Activated T-cell treated with anti-CD3 and anti-CD28 coated beads for 1 hour (primary cell): ENCODE results near the gene DCTD.

ENCODE experiments used
- DNase-seq: peaks from one replicate; pipeline ENCODE4 v3.0.0-alpha.2; 2020; ENCODE audit warnings: low read depth

DCTD gene

DNA sequence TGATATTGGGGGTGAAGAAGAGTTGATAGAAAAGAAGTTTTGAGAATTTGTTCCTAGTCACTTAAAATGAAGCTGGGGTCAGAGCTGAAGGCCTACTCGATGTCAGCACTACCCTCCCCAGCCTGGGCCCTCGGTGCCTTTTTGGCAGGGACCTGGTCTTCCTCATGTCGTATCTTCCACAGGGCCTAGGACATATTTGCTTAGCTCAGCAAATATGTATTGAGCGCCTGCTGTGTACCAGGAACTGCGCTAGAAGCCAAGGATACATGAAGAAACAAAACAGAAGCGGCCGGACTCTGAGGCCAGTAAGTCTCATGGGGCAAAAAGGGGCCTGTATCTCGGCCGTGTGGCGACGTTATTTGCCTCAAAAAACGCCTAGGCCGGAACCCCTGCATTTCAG, 44.3 kb downstream of the DCTD start:
- DNase-seq, result no peak

GRCh38 chr4:182871616-182872015, 45.6 kb downstream of the DCTD start:
- DNase-seq, result no peak

GRCh38 chr4:182869697-182870096, 47.5 kb downstream of the DCTD start:
- DNase-seq, result no peak

- DNase-seq, result no peak
These were observed 50.4 kb downstream of the DCTD start for GRCh38 chr4:182866746-182867145.

- no peak for DNase-seq
These were observed 53.7 kb downstream of the DCTD start for GRCh38 chr4:182863501-182863900.

- no peak for DNase-seq
These were observed 54.3 kb downstream of the DCTD start for GRCh38 chr4:182862921-182863320.

DNA sequence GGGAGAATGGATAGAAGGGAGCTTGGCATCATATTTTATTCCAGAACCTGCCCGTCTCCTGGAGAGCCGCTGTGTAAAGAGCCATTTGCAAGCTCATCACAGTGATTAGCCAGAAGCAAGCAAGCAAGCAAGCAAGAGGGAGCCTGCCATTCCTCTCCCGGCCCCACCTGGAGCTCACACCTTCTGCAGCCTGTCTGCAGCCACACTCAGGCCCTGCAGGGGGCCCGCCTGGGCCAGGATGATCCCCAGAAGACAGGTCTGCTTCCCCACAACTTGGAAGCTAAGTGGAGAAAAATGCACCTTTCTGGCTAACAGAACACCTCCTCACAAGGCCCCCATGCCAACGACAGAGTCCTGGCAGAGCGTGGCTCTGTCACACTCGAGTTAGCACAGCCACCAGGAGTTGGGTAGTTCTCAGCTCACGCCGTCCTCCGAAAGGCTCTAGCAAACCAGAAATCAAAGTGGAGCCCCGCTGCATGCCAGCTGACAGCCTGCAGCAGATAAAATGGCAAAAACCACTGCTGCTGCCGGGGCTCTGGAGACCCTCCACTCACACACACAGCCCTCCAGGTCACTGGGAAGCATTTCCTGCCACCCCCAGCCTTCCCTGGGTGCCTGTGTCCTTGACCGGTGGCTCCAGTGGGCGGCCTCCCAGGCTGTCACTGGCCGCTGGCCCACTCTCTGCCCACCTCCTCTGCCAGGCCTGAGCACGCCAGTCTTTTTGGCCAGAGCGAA, 54.9 kb downstream of the DCTD start:
- DNase-seq, result no peak

DNA sequence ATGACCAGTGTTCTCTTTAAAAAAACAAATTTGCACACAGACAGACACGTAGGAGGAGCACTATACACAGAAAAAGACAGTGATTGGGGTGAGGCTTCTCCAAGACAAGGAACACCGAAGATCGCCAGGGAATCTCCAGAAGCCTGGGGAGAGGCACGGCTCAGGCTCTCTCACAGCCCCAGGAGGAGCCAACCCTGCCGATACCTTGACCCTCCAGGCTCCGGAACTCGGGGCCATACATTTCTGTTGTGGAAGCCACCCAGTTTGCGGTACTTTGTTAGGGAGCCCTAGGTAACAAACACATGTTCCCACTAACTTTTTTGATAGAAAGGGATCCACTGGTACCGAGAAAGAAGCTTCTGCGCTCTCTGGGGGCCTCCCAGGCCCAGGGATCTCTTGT, 55.8 kb downstream of the DCTD start:
- DNase-seq, result no peak

- DNase-seq, result no peak
These were observed 57.5 kb downstream of the DCTD start for GRCh38 chr4:182859730-182860129.

GRCh38 chr4:182858711-182859110, 58.5 kb downstream of the DCTD start:
- no peak for DNase-seq

GRCh38 chr4:182856862-182857261, 60.3 kb downstream of the DCTD start:
- no peak for DNase-seq

DNA sequence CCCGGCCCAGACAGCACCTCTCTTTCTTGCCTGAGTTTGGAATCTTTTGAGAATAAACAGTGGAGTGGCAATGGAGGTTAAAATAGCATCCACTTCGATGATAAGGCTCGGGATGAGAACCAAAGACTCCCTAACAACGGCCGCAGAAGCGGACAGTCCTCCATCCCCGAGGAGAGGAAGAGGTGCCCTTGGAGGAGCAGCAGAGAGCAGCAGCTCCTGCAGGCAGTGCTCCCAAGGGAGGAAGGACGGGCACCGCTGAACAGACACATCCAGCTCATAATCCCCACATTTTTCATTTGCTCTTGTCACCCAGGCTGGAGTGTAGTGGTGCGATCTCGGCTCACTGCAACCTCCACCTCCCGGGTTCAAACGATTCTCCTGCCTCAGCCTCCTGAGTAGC, 61.3 kb downstream of the DCTD start:
- DNase-seq, result no peak

DNA sequence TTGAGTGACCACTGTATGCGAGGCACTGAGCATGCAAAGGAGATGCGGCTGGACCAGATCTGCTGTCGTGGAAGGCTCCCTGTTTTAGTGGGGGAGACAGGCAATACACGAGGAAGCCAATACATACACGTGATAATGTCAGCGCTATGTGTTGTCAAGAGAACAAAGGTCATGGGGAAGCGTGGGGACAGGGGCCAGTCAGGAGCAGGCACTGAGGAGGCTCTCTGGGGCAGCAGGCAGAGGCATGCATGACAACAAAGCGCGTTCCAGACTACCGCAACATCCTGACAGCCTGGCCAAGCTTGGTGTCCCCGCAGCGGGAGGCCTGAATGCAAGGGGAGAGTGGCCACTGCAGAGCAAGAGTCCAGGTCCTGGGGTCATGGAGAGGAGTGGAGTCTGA, 61.9 kb downstream of the DCTD start:
- DNase-seq, result no peak

GRCh38 chr4:182854466-182854865, 62.7 kb downstream of the DCTD start:
- DNase-seq, result no peak

GRCh38 chr4:182853731-182854330, 63.4 kb downstream of the DCTD start:
- no peak for DNase-seq

DNA sequence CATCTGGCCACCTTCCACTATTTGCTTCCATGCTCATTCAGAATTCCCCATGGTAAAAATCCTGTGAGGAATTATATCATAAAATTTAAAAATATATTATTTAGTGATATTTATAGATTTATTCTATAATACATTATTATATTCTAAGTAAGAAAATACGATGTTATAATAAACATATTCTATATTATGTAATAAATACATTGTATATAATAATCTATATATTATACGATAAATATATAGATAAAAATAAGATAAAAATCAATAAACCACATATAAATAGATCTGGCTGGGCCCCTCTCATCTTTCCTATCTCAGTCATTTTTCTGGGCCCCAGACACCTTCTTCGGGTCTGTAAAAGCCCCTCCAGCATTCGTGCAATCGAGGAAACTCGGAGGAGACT, 68.5 kb downstream of the DCTD start:
- no peak for DNase-seq

DNA sequence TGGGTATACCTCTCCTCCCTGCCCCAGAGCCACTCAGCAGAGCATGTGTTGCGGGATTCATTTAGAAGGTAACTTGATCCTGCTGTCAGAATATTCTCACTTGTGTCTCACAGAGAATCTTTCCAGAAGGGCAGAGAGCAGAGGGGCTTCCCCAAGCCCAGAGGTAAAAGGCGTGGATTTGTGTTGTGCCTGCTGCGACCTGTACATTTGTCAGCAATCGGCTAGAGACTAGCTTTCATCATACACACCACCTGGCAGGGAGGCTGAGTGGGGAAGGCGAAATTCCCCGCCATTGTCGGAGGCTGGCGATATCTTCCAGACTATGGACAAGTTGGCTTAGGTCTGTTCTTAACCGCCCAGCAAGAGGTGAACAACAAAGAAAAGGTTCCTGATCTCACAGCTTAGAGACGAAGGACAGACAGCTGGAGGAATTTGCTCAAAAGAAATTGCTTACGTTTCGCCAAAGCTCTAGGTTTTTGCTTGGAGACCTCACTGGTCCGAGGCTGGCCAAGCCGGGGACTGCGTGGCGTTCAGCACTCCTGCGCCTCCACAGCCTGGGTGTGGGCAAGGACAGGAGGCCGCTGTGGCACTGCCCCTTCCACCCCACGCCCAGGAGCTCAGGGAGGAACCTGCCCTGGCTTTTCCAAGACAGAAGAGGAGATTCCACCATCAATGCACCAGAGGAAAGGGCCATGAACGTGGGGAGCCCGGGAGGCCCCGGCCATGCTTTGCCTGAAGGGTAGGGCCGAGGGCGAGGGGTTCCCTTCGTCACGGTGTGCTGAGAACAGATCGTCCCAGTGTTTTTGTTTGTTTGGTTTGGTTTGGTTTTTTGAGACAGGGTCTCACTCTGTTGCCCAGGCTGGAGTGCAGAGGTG, 69.4 kb downstream of the DCTD start:
- no peak for DNase-seq

GRCh38 chr4:182846036-182846435, 71.2 kb downstream of the DCTD start:
- DNase-seq, result no peak

DNA sequence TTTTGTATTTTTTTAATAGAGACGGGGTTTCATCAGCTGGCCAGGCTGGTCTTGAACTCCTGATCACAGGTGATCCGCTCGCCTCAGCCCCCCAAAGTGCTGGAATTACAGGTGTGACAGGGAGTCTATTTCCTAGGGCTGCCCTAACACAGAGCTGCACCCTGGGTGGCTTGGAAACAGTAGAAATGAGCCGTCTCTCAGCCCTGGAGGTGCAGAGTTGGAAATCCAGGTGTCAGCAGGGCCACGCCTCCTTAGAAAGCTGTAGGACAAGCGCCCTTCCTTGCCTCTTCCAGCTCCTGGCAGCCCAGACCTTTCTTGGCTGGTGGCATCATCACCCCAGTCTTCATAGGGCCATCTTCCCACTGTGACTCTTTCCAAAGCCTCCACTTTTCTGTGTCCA, 71.6 kb downstream of the DCTD start:
- no peak for DNase-seq

DNA sequence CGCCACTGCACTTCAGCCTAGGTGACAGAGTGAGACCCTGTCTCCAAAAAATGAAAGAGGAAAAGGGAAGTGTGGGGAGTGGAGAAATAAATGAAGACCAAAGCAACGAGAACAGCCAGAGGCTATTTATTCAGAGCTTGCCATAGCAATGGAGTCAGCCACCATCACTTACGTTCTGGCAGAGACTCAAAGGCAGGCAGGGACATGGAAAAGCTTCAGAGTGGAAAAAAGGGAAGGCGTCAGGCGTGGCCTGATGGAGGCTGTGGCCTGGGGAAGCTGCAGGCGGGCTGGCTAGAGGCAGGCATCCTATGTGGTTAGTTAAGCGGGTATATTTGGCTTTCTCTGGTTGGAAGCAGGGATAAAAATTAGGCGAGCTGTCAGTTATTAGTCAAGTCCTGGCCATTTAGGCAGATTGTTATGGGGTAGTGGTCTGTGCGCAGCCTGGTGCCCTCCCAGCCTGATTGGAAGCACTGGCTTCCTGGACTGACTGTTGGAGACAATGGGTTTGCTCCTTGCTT, 73.3 kb downstream of the DCTD start:
- no peak for DNase-seq

DNA sequence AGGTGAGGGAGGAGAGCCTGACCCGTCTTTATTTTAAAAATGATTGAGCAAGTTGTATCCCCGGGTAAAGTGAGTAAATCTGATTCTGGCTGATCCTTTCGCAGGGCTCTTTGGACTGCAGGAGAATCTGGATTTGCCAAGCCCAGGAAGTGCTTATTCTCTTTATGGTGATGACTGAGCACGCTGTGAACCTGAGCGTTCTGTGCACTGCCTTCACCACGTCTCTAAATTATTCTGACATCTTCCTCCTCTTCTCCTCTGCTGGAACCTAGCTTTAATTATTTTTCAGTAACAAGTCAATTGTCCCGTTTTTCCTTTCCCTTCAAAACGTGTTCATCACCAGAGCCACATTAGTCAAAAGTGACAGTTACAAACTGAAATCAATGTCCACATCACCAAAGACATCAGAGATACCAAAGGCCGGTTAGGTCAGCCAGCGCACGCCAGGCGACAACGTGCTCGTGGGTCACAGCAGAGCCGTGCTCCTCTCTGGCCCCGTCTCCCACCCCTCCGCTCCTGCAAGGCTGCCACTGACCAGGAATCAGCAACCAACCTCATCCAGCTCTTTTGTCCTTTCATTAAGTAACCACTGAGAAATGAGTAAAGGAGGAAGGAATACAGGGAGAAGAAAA, 74.3 kb downstream of the DCTD start:
- DNase-seq, result no peak

- no peak for DNase-seq
These were observed 75.0 kb downstream of the DCTD start for GRCh38 chr4:182842104-182842600.
